ENCODE data around the gene PLSCR4. TPM values are rescaled to one million over a fixed set of nuclear protein-coding genes. Genes with fewer than 3 reads are reported as not detected.

Gene PLSCR4
- total RNA-seq, 1 donor from 2014 or later, result 1.0 TPM

DNA sequence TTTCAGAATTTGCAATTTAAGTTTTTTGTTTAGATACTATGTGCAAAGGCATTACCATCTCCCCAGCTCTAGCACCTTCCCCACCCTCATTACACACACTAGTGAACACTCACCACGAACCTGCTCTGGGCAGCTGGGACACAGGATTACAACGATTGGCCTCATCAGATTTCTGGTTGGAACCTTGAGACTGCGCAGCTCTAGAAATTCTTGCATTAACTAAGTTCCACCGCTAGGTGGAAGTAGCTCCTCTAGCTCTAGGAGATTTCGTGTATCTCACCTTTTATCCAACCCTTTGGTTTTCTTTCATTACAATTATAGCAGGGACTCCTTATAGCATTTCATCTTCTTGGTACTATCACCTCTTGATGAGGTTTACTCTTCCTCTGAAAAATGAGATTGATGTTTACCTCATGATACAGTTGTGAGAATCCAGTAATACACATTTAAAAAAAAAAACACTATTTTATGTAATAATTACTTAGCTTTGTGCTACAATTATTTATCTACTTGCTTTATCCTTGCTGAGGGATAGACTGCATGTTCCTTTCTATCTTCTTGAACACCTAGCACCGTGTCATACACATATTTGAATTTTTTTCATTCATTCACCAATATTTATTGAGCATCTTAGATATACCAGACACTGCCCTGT is 61.3 kb downstream of the PLSCR4 start:
- H3K36me3 Mint-ChIP-seq (ENCODE audit: low read depth), result no peaks in the 10 kb centered on the region
- no peaks in the 10 kb centered on the region for H3K4me1 Mint-ChIP-seq
- H3K27me3 Mint-ChIP-seq (ENCODE audit: low read depth), result no peaks in the 10 kb centered on the region
- H3K9me3 Mint-ChIP-seq, result no peaks in the 10 kb centered on the region
- TF ChIP-seq, protein P1, sequence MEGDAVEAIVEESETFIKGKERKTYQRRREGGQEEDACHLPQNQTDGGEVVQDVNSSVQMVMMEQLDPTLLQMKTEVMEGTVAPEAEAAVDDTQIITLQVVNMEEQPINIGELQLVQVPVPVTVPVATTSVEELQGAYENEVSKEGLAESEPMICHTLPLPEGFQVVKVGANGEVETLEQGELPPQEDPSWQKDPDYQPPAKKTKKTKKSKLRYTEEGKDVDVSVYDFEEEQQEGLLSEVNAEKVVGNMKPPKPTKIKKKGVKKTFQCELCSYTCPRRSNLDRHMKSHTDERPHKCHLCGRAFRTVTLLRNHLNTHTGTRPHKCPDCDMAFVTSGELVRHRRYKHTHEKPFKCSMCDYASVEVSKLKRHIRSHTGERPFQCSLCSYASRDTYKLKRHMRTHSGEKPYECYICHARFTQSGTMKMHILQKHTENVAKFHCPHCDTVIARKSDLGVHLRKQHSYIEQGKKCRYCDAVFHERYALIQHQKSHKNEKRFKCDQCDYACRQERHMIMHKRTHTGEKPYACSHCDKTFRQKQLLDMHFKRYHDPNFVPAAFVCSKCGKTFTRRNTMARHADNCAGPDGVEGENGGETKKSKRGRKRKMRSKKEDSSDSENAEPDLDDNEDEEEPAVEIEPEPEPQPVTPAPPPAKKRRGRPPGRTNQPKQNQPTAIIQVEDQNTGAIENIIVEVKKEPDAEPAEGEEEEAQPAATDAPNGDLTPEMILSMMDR (conservative IDR thresholded peaks at IDR 0.05), result peak; percentile 79
- no peak overlapping the region for H3K27ac Mint-ChIP-seq (ENCODE audit: unreplicated experiment)
- no peak overlapping the region for H3K4me3 Mint-ChIP-seq
- DNase-seq (ENCODE audit: low read depth, low spot score), result peak; percentile 3

DNA sequence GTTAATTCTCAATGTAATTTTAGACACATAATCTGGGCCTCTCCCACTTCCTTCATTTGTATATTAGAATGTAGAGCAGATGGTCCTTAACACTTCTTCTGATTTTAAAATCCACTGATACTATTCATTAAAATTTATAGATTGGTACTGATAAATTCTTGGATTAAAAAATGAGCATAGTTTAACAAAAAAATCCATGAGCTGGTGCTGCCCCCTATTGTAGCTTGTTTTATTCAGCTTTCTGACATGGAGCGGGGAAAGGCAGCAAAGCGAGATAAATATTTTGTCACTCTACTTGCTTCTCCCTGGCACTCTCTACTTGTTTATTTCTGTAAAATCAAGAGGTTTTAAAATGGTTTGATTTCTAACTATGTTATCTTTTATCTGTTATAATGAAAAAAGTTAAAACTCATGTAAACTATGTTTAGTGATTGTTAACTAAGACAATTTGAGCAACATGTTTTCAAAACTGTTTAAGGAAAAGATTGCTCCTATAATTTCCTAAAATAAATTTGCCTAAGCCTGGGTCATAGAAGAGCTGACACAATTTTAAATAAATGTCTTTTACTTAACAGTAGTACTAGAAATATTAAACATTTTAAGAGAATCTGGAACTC is 63.5 kb downstream of the PLSCR4 start:
- H3K27me3 Mint-ChIP-seq (ENCODE audit: low read depth), result no peaks in the 10 kb centered on the region
- DNase-seq (ENCODE audit: low read depth, low spot score), result peak; percentile 18
- H3K9me3 Mint-ChIP-seq, result no peaks in the 10 kb centered on the region
- H3K36me3 Mint-ChIP-seq (ENCODE audit: low read depth), result no peaks in the 10 kb centered on the region
- no peak overlapping the region for H3K27ac Mint-ChIP-seq (ENCODE audit: unreplicated experiment)
- TF ChIP-seq, protein P1 (conservative IDR thresholded peaks at IDR 0.05), result peak; percentile 73
- H3K4me1 Mint-ChIP-seq, result no peaks in the 10 kb centered on the region
- no peak overlapping the region for H3K4me3 Mint-ChIP-seq

DNA sequence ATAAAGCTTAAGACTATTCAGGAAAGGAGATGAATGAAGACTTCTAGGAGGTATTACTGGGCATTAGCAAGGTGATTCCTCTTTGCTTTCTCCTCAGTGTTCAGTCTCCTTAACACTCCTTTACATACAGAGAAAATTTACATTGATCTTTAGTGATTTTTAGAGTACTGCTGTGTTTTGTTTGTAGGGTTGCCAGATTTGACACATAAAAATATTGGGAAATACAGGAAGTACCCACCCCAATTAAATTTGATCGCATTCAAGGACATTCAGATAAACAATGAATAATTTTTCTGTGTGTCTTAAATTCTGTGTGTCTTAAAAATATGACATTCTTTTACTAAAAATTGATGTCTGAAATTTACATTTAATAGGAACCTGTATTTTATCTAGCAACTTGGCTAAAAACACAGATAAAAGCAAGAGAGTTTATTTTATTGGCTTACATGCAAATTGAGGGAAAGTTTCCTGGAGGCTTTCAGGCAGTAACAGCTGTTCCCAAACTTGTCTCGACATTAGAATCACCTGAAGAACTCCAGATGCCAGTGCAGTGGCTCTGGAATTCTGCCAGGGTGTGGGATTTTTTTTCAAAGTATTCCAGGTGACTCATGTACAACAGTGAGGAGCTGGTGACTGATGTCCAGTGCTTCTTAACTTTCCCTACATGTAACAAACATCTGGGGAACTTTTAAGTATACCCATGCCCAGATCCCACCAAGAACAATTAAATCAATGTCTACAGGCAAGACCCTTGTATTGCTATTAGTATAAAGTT is 66.5 kb downstream of the PLSCR4 start:
- H3K4me3 Mint-ChIP-seq, result no peak overlapping the region
- TF ChIP-seq, protein P1 (conservative IDR thresholded peaks at IDR 0.05), result no peak
- no peaks in the 10 kb centered on the region for H3K27me3 Mint-ChIP-seq (ENCODE audit: low read depth)
- DNase-seq (ENCODE audit: low read depth, low spot score), result no peak
- H3K36me3 Mint-ChIP-seq (ENCODE audit: low read depth), result no peaks in the 10 kb centered on the region
- no peaks in the 10 kb centered on the region for H3K4me1 Mint-ChIP-seq
- H3K9me3 Mint-ChIP-seq, result peaks cover 2% of the 10 kb centered on the region
- no peak overlapping the region for H3K27ac Mint-ChIP-seq (ENCODE audit: unreplicated experiment)

DNA sequence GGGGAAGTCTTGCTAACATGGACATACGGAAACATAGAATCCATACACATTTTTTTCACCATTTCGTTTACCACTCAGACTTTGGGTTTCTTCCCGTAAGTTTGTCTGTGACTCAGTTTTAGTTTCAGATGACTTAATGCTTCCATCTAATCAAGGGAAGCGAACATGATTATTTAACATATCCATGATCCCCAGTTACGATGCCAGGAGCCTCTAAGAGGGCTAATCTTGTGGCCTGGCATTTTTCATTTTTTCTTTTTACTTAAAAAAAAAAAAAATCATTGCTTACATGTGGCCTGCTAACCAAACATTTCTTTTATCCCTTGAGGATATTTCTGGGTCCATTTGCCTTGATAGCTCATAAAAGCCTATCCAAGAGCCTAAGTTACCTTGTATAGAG is 69.7 kb downstream of the PLSCR4 start:
- Mint-ChIP-seq H3K36me3 (ENCODE audit: low read depth) (no peaks in the 10 kb centered on the region), H3K4me1 (no peaks in the 10 kb centered on the region)
- TF ChIP-seq, protein P1 (conservative IDR thresholded peaks at IDR 0.05), result no peak

DNA sequence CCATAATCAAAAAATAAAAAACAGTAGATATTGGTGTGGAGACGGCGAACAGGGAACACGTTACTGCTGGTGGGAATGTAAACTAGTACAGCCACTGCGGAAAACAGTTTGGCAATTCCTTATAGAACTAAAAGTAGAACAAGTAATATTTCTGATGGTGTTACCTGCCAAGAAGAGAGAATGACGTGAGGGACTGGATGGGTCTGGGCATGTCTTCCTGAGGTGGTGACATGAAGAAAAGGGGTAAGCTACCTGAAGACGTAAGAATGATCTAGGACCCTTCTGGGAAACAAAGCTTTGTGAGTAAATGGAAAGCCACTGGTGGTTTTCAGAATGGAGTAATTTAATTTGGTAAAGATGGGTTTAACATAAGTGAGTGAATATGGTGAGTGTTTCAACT is 70.5 kb downstream of the PLSCR4 start:
- H3K27ac Mint-ChIP-seq (ENCODE audit: unreplicated experiment), result no peak overlapping the region
- H3K4me3 Mint-ChIP-seq, result no peak overlapping the region
- TF ChIP-seq, protein P1 (conservative IDR thresholded peaks at IDR 0.05), result no peak
- H3K27me3 Mint-ChIP-seq (ENCODE audit: low read depth), result no peaks in the 10 kb centered on the region
- no peak for DNase-seq (ENCODE audit: low read depth, low spot score)
- H3K36me3 Mint-ChIP-seq (ENCODE audit: low read depth), result no peaks in the 10 kb centered on the region
- H3K9me3 Mint-ChIP-seq, result peaks cover 2% of the 10 kb centered on the region
- H3K4me1 Mint-ChIP-seq, result no peaks in the 10 kb centered on the region

More for the DNA sequence above, 69.7 kb downstream of the PLSCR4 start:
- no peak overlapping the region for H3K4me3 Mint-ChIP-seq
- DNase-seq (ENCODE audit: low read depth, low spot score), result no peak
- no peak overlapping the region for H3K27ac Mint-ChIP-seq (ENCODE audit: unreplicated experiment)
- H3K9me3 Mint-ChIP-seq, result peaks cover 2% of the 10 kb centered on the region
- no peaks in the 10 kb centered on the region for H3K27me3 Mint-ChIP-seq (ENCODE audit: low read depth)

All from neural crest cell (in vitro differentiated cells).